Thyroid gland (tissue), 4 donors: ENCODE results near the gene FALEC. TPM values are rescaled to one million over a fixed set of nuclear protein-coding genes. Genes with fewer than 3 reads are reported as not detected.

Source experiments
- DNase-seq, 2 donors: peaks; one replicate each; pipeline ENCODE4 v3.0.0-alpha.2; 2019
- H3K27ac ChIP-seq, 3 donors: fragments of 200-600 bp; sonication (generic); 1 replicate in 2 of 3; 2 replicates in 1 of 3; pipeline ENCODE4 v1.5.1; 2016 to 2019; ENCODE audit warnings: mild to moderate bottlenecking in 1 of 3, moderate library complexity in 1 of 3
- H3K27me3 ChIP-seq: fragments of 200-600 bp; sonication (generic); one replicate; pipeline ENCODE4 v1.5.1; 2019
- H3K36me3 ChIP-seq, 2 donors: fragments of 200-600 bp; sonication (generic); one replicate each; pipeline ENCODE4 v1.5.1; 2016 to 2019
- H3K4me1 ChIP-seq, 2 donors: fragments of 200-600 bp; sonication (generic); one replicate each; pipeline ENCODE4 v1.5.1; 2017 to 2019
- H3K4me3 ChIP-seq, 3 donors: fragments of 200-600 bp; sonication (generic); replicated peaks in 1 of 3; 1 replicate in 2 of 3; 2 replicates in 1 of 3; pipeline ENCODE4 v1.5.1; 2016; ENCODE audit warnings: mild to moderate bottlenecking in 1 of 3
- H3K9me3 ChIP-seq: fragments of 200-600 bp; sonication (generic); one replicate; pipeline ENCODE4 v1.5.1; 2017
- CTCF ChIP-seq, 6 experiments: fragments of 200-600 bp in 3 of 6; fragments of 450-650 bp in 3 of 6; sonication (generic) in 3 of 6; IDR thresholded peaks; one replicate each; pipeline ENCODE4 v1.5.1; 2016 to 2019; ENCODE audit warnings: antibody characterized with exemption in 6 of 6, mild to moderate bottlenecking in 2 of 6, inconsistent platforms in 1 of 6, moderate library complexity in 1 of 6
- POLR2A ChIP-seq, 2 donors: fragments of 450-650 bp; IDR thresholded peaks; one replicate each; pipeline ENCODE4 v1.6.1; 2017; ENCODE audit warnings: antibody characterized with exemption in 2 of 2, mild to moderate bottlenecking in 2 of 2, moderate library complexity in 1 of 2
- WGBS, 2 donors: methylation state at CpG; one replicate each; pipeline ENCODE4 v1.1.5; 2017; 5-methylcytosine and 5-hydroxymethylcytosine counted together
- intact Hi-C: fragments of 100-400 bp; cut with DNase I; formaldehyde crosslinking; loops from one replicate; pipeline ENCODE4 v1.15.1; 2023
- total RNA-seq, 4 donors: library from RNA; depleted of rRNA; stranded (reverse); fragments of >200 nt; gene quantifications; one replicate each; pipeline ENCODE4 v1.2.3, GENCODE V29; 2016

The FALEC gene
- total RNA-seq, 4 donors from 2014 or later, result not detected

GRCh38 chr1:150554086-150554452, 38.5 kb downstream of the FALEC start:
- H3K27me3 ChIP-seq, result no peaks in the 10 kb centered on the region
- no peak for DNase-seq
- TF ChIP-seq CTCF (IDR thresholded peaks at IDR 0.05) (no peak), POLR2A (IDR thresholded peaks at IDR 0.05) (no peak)
- H3K4me3 ChIP-seq, result no peak overlapping the region
- H3K27ac ChIP-seq, result no peak overlapping the region
- intact Hi-C loops, result loop anchor here (10.0 kb wide), 1 partner anchor 441 kb away; no protein-coding TSS in a partner anchor
- peaks cover 6 to 42% of the 10 kb centered on the region in 2 donors for H3K4me1 ChIP-seq
- H3K9me3 ChIP-seq, result no peaks in the 10 kb centered on the region
- WGBS, 2 donors, result 87 to 93% methylated on average over 8 of the region's 8 CpGs
- H3K36me3 ChIP-seq, result no peaks in the 10 kb centered on the region

- WGBS, 2 donors, result 89 to 92% methylated on average over 18 to 19 of the region's 19 CpGs
- no peak for DNase-seq
- H3K4me3 ChIP-seq, result no peak overlapping the region
- H3K4me1 ChIP-seq, result peaks cover 9 to 44% of the 10 kb centered on the region in 2 donors
- no peak overlapping the region for H3K27ac ChIP-seq
- intact Hi-C loops, result loop anchor here (5.0 to 10.0 kb wide), 2 partner anchors 67 to 439 kb away; no protein-coding TSS in a partner anchor
- no peaks in the 10 kb centered on the region for H3K36me3 ChIP-seq
- no peaks in the 10 kb centered on the region for H3K27me3 ChIP-seq
- H3K9me3 ChIP-seq, result no peaks in the 10 kb centered on the region
- TF ChIP-seq CTCF (IDR thresholded peaks at IDR 0.05) (no peak), POLR2A (IDR thresholded peaks at IDR 0.05) (no peak)
Measured at GRCh38 chr1:150555198-150555970, 39.8 kb downstream of the FALEC start.

DNA sequence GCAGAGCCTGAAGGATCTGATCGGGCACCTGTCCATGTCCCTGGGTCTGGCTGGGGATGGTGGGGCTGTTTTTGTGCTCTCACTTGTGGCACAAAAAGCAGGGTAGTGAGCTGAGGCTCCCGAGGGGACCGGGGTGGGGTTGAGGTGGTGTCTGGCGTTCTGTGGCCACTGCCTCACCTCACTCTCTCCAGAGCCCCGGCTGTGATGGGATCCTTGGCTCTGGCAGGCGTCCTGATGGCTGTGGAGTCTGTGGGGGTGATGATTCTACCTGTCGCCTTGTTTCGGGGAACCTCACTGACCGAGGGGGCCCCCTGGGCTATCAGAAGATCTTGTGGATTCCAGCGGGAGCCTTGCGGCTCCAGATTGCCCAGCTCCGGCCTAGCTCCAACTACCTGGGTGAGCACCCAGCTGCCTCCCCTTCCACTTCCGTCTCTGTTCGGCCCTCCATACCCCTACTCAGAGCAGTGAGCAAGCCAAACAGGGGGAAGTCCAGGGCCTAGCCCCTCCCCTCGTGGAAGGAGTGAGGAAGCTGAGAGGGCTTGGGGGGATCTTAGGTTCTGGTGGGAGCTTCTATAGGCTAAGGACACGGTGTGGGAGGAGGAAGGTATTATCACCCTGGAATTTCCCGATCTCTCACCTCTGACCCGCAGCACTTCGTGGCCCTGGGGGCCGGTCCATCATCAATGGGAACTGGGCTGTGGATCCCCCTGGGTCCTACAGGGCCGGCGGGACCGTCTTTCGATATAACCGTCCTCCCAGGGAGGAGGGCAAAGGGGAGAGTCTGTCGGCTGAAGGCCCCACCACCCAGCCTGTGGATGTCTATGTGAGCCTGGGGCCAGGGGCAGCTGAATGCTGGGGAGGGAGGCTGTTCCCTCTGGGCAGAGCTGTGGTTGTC, 40.7 kb downstream of the FALEC start:
- Histone ChIP-seq H3K27ac (no peak overlapping the region), H3K4me3 (no peak overlapping the region), H3K36me3 (no peaks in the 10 kb centered on the region), H3K27me3 (no peaks in the 10 kb centered on the region), H3K9me3 (no peaks in the 10 kb centered on the region), H3K4me1 (peaks cover 13 to 42% of the 10 kb centered on the region in 2 donors)
- intact Hi-C loops, result loop anchor here (5.0 to 10.0 kb wide), 2 partner anchors 66 to 439 kb away; no protein-coding TSS in a partner anchor
- DNase-seq, result no peak
- no peak for TF ChIP-seq CTCF (IDR thresholded peaks at IDR 0.05)
- TF ChIP-seq POLR2A (IDR thresholded peaks at IDR 0.05), result no peak
- WGBS, 2 donors, result 80 to 81% methylated on average over 19 to 23 of the region's 26 CpGs

DNA sequence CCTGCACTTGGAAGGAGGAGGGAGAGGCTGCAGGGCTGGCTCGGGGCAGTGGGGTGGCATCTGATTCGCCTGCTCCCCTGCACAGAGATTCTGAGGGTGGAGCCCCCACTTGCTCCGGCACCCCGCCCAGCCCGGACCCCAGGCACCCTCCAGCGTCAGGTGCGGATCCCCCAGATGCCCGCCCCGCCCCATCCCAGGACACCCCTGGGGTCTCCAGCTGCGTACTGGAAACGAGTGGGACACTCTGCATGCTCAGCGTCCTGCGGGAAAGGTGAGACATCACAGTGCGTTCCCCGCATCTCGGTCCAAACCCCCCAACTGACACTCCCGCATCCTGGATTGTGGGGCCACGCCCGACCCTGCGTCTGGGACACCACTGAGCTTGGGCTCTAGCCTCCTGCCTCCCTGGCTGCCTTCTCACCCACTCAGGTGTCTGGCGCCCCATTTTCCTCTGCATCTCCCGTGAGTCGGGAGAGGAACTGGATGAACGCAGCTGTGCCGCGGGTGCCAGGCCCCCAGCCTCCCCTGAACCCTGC, 41.6 kb downstream of the FALEC start:
- Histone ChIP-seq H3K9me3 (no peaks in the 10 kb centered on the region), H3K27me3 (no peaks in the 10 kb centered on the region), H3K36me3 (no peaks in the 10 kb centered on the region), H3K4me3 (no peak overlapping the region), H3K27ac (no peak overlapping the region), H3K4me1 (peaks cover 18 to 35% of the 10 kb centered on the region in 2 donors)
- no peak for DNase-seq
- WGBS, 2 donors, result 90 to 92% methylated on average over 11 to 21 of the region's 26 CpGs
- intact Hi-C loops, result loop anchor here (5.0 to 10.0 kb wide), 2 partner anchors 65 to 438 kb away; no protein-coding TSS in a partner anchor
- TF ChIP-seq CTCF (IDR thresholded peaks at IDR 0.05) (no peak), POLR2A (IDR thresholded peaks at IDR 0.05) (no peak)
